Right hindlimb (tissue), 1 donor: ENCODE results near the gene LRRC4C.

Experiments used
- DNase-seq: peaks from one replicate; pipeline ENCODE4 v3.0.0-alpha.2; 2018

LRRC4C gene

GRCh38 chr11:40139066-40139465 lies 1320.4 kb downstream of the LRRC4C start:
- DNase-seq = no peak

GRCh38 chr11:40134820-40135570 lies 1324.5 kb downstream of the LRRC4C start:
- no peak for DNase-seq

- DNase-seq = no peak
Measured at GRCh38 chr11:40133498-40133897, 1326.0 kb downstream of the LRRC4C start.

GRCh38 chr11:40132912-40133311 lies 1326.5 kb downstream of the LRRC4C start:
- no peak for DNase-seq

GRCh38 chr11:40130427-40130826 lies 1329.0 kb downstream of the LRRC4C start:
- no peak for DNase-seq

GRCh38 chr11:40129266-40129665 lies 1330.2 kb downstream of the LRRC4C start:
- no peak for DNase-seq

GRCh38 chr11:40125054-40125453 lies 1334.4 kb downstream of the LRRC4C start:
- no peak for DNase-seq

- no peak for DNase-seq
Measured at GRCh38 chr11:40119661-40120060, 1339.8 kb downstream of the LRRC4C start.

- DNase-seq = no peak
Measured at GRCh38 chr11:40118780-40119179, 1340.7 kb downstream of the LRRC4C start.

- DNase-seq = no peak
Measured at GRCh38 chr11:40118026-40118425, 1341.4 kb downstream of the LRRC4C start.

- no peak for DNase-seq
Measured at GRCh38 chr11:40104941-40105550, 1354.4 kb downstream of the LRRC4C start.

GRCh38 chr11:40100781-40101180 lies 1358.7 kb downstream of the LRRC4C start:
- DNase-seq = no peak

- no peak for DNase-seq
Measured at GRCh38 chr11:40100162-40100553, 1359.3 kb downstream of the LRRC4C start.

GRCh38 chr11:40099426-40100161 lies 1359.9 kb downstream of the LRRC4C start:
- DNase-seq = no peak

- peak; percentile 39 for DNase-seq
Measured at GRCh38 chr11:40095446-40095845, 1364.0 kb downstream of the LRRC4C start.

- DNase-seq = no peak
Measured at GRCh38 chr11:40094954-40095353, 1364.5 kb downstream of the LRRC4C start.

- DNase-seq = no peak
Measured at GRCh38 chr11:40080434-40080833, 1379.0 kb downstream of the LRRC4C start.
